H1 (cell line): ENCODE results near the gene KRAS. TPM values are rescaled to one million over a fixed set of nuclear protein-coding genes. Genes with fewer than 3 reads are reported as not detected.

ENCODE experiments used
- CTCF ChIA-PET: fragments of 300-600 bp; sonication (Branson Sonifier 250); formaldehyde crosslinking; loops from one replicate; lab custom pipeline; 2021; ENCODE audit not compliant: partially characterized antibody; lab: Charles Lee
- POLR2A ChIA-PET: fragments of 300-600 bp; sonication (Branson Sonifier 250); formaldehyde crosslinking; loops from one replicate; lab custom pipeline; 2021; ENCODE audit warnings: inconsistent platforms; ENCODE audit not compliant: partially characterized antibody; lab: Charles Lee
- DNase-seq, 2 experiments: peaks; one replicate each; pipeline versions ENCODE4 v3.0.0 to v3.0.0-alpha.2; 2010 to 2022; ENCODE audit warnings: low spot score in 2 of 2, low read depth in 1 of 2, mixed read lengths in 1 of 2
- FAIRE-seq: peaks from 2 replicates; lab custom pipeline; 2011; peaks lifted over from hg19 to GRCh38; lab: Jason Lieb, UNC
- H2AFZ ChIP-seq: 2 replicates; pipeline ENCODE4 v1.8.1; 2012; ENCODE audit warnings: low read length, inconsistent platforms
- H2AK5ac ChIP-seq: 2 replicates; pipeline ENCODE4 v1.6.1; 2013; ENCODE audit warnings: low read depth, low read length
- H2BK120ac ChIP-seq: replicated peaks from 2 replicates; pipeline ENCODE3; 2013; ENCODE audit warnings: low read depth, low read length, inconsistent platforms
- H2BK12ac ChIP-seq: 2 replicates; pipeline ENCODE4 v1.6.1; 2013; ENCODE audit warnings: low read depth, low read length
- H2BK15ac ChIP-seq: 2 replicates; pipeline ENCODE4 v1.6.1; 2013; ENCODE audit warnings: low read length
- H2BK20ac ChIP-seq: 2 replicates; pipeline ENCODE4 v1.6.1; 2013; ENCODE audit warnings: low read length
- H2BK5ac ChIP-seq: 2 replicates; pipeline ENCODE4 v1.6.1; 2013; ENCODE audit warnings: low read depth, low read length
- H3K14ac ChIP-seq: 2 replicates; pipeline ENCODE4 v1.6.1; 2013; ENCODE audit warnings: inconsistent platforms; ENCODE audit not compliant: insufficient read length
- H3K18ac ChIP-seq: 2 replicates; pipeline ENCODE4 v1.6.1; 2013; ENCODE audit warnings: low read length; ENCODE audit errors: extremely low read depth
- H3K23ac ChIP-seq: 2 replicates; pipeline ENCODE4 v1.6.1; 2013; ENCODE audit warnings: inconsistent platforms; ENCODE audit not compliant: insufficient read length
- H3K23me2 ChIP-seq: 2 replicates; pipeline ENCODE4 v1.6.1; 2013; ENCODE audit warnings: low read depth, low read length
- H3K27ac ChIP-seq: 2 replicates; pipeline ENCODE4 v1.6.1; 2011; ENCODE audit warnings: low read depth, low read length, inconsistent platforms
- H3K27me3 ChIP-seq, 4 experiments: replicated peaks in 1 of 4; 1 replicate in 1 of 4; 2 replicates in 3 of 4; pipeline versions ENCODE4 v1.6.1 to v1.8.1; 2011 to 2013; ENCODE audit warnings: low read length in 3 of 4, mild to moderate bottlenecking in 3 of 4, inconsistent platforms in 2 of 4, mixed read lengths in 2 of 4, moderate library complexity in 1 of 4; ENCODE audit not compliant: control insufficient read depth in 3 of 4, insufficient read depth in 3 of 4; ENCODE audit errors: extremely low read depth in 1 of 4
- H3K36me3 ChIP-seq, 4 experiments: 2 replicates each; pipeline versions ENCODE4 v1.6.1 to v1.8.1; 2011 to 2013; ENCODE audit warnings: mild to moderate bottlenecking in 4 of 4, low read length in 3 of 4, moderate library complexity in 2 of 4, control low read depth in 1 of 4, inconsistent platforms in 1 of 4; ENCODE audit not compliant: insufficient read depth in 4 of 4, control insufficient read depth in 2 of 4
- H3K4ac ChIP-seq: replicated peaks from 2 replicates; pipeline ENCODE3; 2013; ENCODE audit warnings: low read length, low read depth, mixed read lengths, inconsistent platforms; ENCODE audit not compliant: insufficient read length
- H3K4me1 ChIP-seq, 4 experiments: replicated peaks in 1 of 4; 1 replicate in 1 of 4; 2 replicates in 3 of 4; pipeline versions ENCODE4 v1.6.1 to v1.8.1; 2011 to 2013; ENCODE audit warnings: low read length in 3 of 4, inconsistent platforms in 2 of 4, mixed read lengths in 1 of 4; ENCODE audit not compliant: insufficient read depth in 4 of 4, control insufficient read depth in 3 of 4
- H3K4me2 ChIP-seq, 2 experiments: 2 replicates each; pipeline versions ENCODE4 v1.6.1 to v1.8.1; 2011 to 2013; ENCODE audit warnings: low read depth in 2 of 2, low read length in 2 of 2, control low read depth in 1 of 2, inconsistent platforms in 1 of 2, mild to moderate bottlenecking in 1 of 2; ENCODE audit not compliant: insufficient read depth in 1 of 2
- H3K4me3 ChIP-seq, 4 experiments: fragments of 200-600, 300-600 bp in 1 of 4; sonication (generic), shearing (Covaris generic), sonication (Bioruptor Twin) in 1 of 4; 2 replicates each; pipeline versions ENCODE4 v1.5.1 to v1.8.1; 2011 to 2016; ENCODE audit warnings: low read length in 4 of 4, low read depth in 3 of 4, control low read depth in 2 of 4, inconsistent platforms in 2 of 4, mild to moderate bottlenecking in 2 of 4, mixed read lengths in 1 of 4, moderate library complexity in 1 of 4; ENCODE audit not compliant: insufficient read depth in 2 of 4; ENCODE audit errors: extremely low read depth in 1 of 4
- H3K56ac ChIP-seq: replicated peaks from 2 replicates; pipeline ENCODE3; 2013; ENCODE audit warnings: low read depth, mild to moderate bottlenecking, mixed read lengths, low read length, inconsistent platforms; ENCODE audit not compliant: insufficient read length
- H3K79me1 ChIP-seq: 2 replicates; pipeline ENCODE4 v1.6.1; 2013; ENCODE audit warnings: low read depth, low read length, control low read depth
- H3K79me2 ChIP-seq, 2 experiments: 2 replicates each; pipeline versions ENCODE4 v1.6.1 to v1.8.1; 2012 to 2013; ENCODE audit warnings: low read length in 2 of 2, mild to moderate bottlenecking in 2 of 2, inconsistent platforms in 1 of 2; ENCODE audit not compliant: insufficient read depth in 2 of 2, control insufficient read depth in 1 of 2
- H3K9ac ChIP-seq, 4 experiments: replicated peaks in 1 of 4; 1 replicate in 1 of 4; 2 replicates in 3 of 4; pipeline versions ENCODE4 v1.6.1 to v1.8.1; 2011 to 2013; ENCODE audit warnings: low read depth in 3 of 4, low read length in 3 of 4, control low read depth in 2 of 4, mild to moderate bottlenecking in 2 of 4, moderate library complexity in 2 of 4, inconsistent platforms in 1 of 4; ENCODE audit errors: extremely low read depth in 1 of 4
- H3K9me3 ChIP-seq, 2 experiments: 2 replicates each; pipeline versions ENCODE4 v1.6.1 to v1.8.1; 2012 to 2013; ENCODE audit warnings: mild to moderate bottlenecking in 2 of 2, moderate library complexity in 2 of 2, control low read depth in 1 of 2, inconsistent platforms in 1 of 2, low read depth in 1 of 2, low read length in 1 of 2, mixed read lengths in 1 of 2; ENCODE audit not compliant: insufficient read depth in 2 of 2
- H4K20me1 ChIP-seq, 2 experiments: replicated peaks in 1 of 2; 2 replicates each; pipeline versions ENCODE3 to v1.8.1; 2011 to 2013; ENCODE audit warnings: inconsistent platforms in 2 of 2, low read length in 2 of 2, mild to moderate bottlenecking in 1 of 2; ENCODE audit not compliant: insufficient read depth in 2 of 2, control insufficient read depth in 1 of 2
- H4K5ac ChIP-seq: 2 replicates; pipeline ENCODE4 v1.6.1; 2013; ENCODE audit warnings: low read length, low read depth, mixed read lengths, inconsistent platforms; ENCODE audit not compliant: insufficient read length
- H4K8ac ChIP-seq: 2 replicates; pipeline ENCODE4 v1.8.0; 2013; ENCODE audit warnings: mild to moderate bottlenecking, moderate library complexity, low read length, inconsistent platforms; ENCODE audit not compliant: insufficient read depth; ENCODE audit errors: extremely low read depth
- H4K91ac ChIP-seq: replicated peaks from 2 replicates; pipeline ENCODE3; 2013; ENCODE audit warnings: low read length, mixed read lengths, inconsistent platforms; ENCODE audit not compliant: insufficient read length
- CHD1 ChIP-seq: IDR thresholded peaks from 2 replicates; pipeline ENCODE4 v1.6.1; 2012; ENCODE audit warnings: low read depth, low read length, improper control_type of control experiment
- CHD2 ChIP-seq: IDR thresholded peaks from 2 replicates; pipeline ENCODE4 v1.6.1; 2012; ENCODE audit warnings: low read length, improper control_type of control experiment
- EP300 ChIP-seq, 2 experiments: IDR thresholded peaks; 1 replicate in 1 of 2; 2 replicates in 1 of 2; pipeline ENCODE4 v1.6.1; 2011 to 2012; ENCODE audit warnings: low read depth in 2 of 2, low read length in 2 of 2, mild to moderate bottlenecking in 2 of 2, borderline replicate concordance in 1 of 2, inconsistent platforms in 1 of 2, moderate library complexity in 1 of 2
- KDM4A ChIP-seq: IDR thresholded peaks from one replicate; pipeline ENCODE4 v1.7.1; 2012; ENCODE audit warnings: low read depth, mild to moderate bottlenecking, moderate library complexity, low read length, inconsistent platforms; ENCODE audit not compliant: severe bottlenecking
- SRF ChIP-seq: IDR thresholded peaks from 2 replicates; pipeline ENCODE4 v1.6.1; 2011; ENCODE audit warnings: mild to moderate bottlenecking, low read depth, low read length, moderate library complexity
- SUZ12 ChIP-seq: fragments of 200-600 bp; sonication (generic); IDR thresholded peaks from 2 replicates; pipeline ENCODE4 v1.6.1; 2012; ENCODE audit warnings: mild to moderate bottlenecking, inconsistent platforms, low read length, moderate library complexity, mixed read lengths
- YY1 ChIP-seq: IDR thresholded peaks from 2 replicates; pipeline ENCODE4 v1.6.1; 2011; ENCODE audit warnings: low read depth, mild to moderate bottlenecking, low read length
- WGBS, 2 experiments: shearing (Covaris generic) in 1 of 2; methylation state at CpG; one replicate each; pipeline versions ENCODE4 v1.1.6 to v1.1.7; 2013 to 2015; ENCODE audit warnings: low lambda C conversion rate in 2 of 2, mixed read lengths in 2 of 2, inconsistent platforms in 1 of 2, low coverage in 1 of 2, missing lambda C conversion rate in 1 of 2; ENCODE audit not compliant: insufficient replicate concordance in 2 of 2, insufficient coverage in 1 of 2, insufficient read length in 1 of 2; ENCODE audit errors: extremely low coverage in 1 of 2, missing lambda C conversion rate in 1 of 2; 5-methylcytosine and 5-hydroxymethylcytosine counted together
- polyA plus RNA-seq, 7 experiments: library from polyadenylated mRNA; depleted of rRNA in 3 of 7; stranded (reverse) in 5 of 7; unstranded in 2 of 7; fragments of >200 nt in 5 of 7; fragments of 200-250 nt in 2 of 7; gene quantifications; 1 replicate in 5 of 7; 2 replicates in 1 of 7; 4 replicates in 1 of 7; pipeline versions ENCODE4 v1.2.1 to v1.2.3, GENCODE V29; 2011 to 2013; ENCODE audit warnings: missing spikeins in 2 of 7, mixed read lengths in 2 of 7
- total RNA-seq: library from RNA; stranded (reverse); fragmentation: NEBNext Ultra II Directional; extraction: Animal tissue kit (Norgen Biotek cat#: 25700); gene quantifications from 2 replicates; pipeline ENCODE4 v1.2.1, GENCODE V29; 2021

KRAS gene
- total and polyA plus RNA-seq, 2 of the 8 experiments (the other 6 are each of a cell fraction or from before 2014, with no cell fraction given), result 24.8 to 64.6 TPM

DNA sequence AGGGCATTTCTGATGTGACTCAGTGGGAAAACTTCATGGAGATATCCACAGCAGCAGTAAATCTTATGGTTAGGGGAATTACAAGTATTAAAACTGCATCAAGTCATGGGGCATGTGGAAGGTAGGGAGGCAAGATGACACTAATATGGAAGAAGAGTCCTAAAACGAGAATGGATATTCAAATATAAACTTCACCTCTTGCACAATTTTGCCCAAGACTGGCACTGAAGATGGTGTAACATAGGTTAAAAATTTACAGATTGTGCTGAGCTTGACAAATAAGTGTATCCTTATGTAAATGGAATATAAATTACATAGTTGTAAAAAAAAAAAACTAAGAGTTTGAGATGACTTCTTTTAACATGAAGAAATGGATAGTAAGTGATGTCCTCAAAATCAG lies 42.9 kb downstream of the KRAS start:
- no peak overlapping the region for H2BK5ac ChIP-seq
- H3K36me3 ChIP-seq, result peaks cover 2 to 31% (median 5%) of the 10 kb centered on the region in 4 experiments; a peak in 4 of 8 replicates
- H3K27ac ChIP-seq, result no peak overlapping the region
- DNase-seq (no peak), FAIRE-seq (no peak)
- no peak overlapping the region for H2BK20ac ChIP-seq
- no peaks in the 10 kb centered on the region for H3K27me3 ChIP-seq
- H2BK12ac ChIP-seq, result no peak overlapping the region
- no peak overlapping the region for H3K56ac ChIP-seq
- H4K91ac ChIP-seq, result no peak overlapping the region
- H3K9me3 ChIP-seq, result no peaks in the 10 kb centered on the region
- no peak overlapping the region for H4K5ac ChIP-seq
- no peak overlapping the region for H2BK120ac ChIP-seq
- POLR2A ChIA-PET, result interaction anchor here (0.9 kb wide), 1 partner anchor 13 kb away, joined by 3 read pairs; the partner anchor contains the start of gene DNAI7
- no peaks in the 10 kb centered on the region for H3K79me1 ChIP-seq
- H3K18ac ChIP-seq, result no peak overlapping the region
- H3K14ac ChIP-seq, result no peak overlapping the region
- no peaks in the 10 kb centered on the region for H3K4me1 ChIP-seq
- no peak overlapping the region for H3K4me2 ChIP-seq
- no peaks in the 10 kb centered on the region for H3K23me2 ChIP-seq
- CTCF ChIA-PET, result interaction anchor here (0.8 to 1.5 kb wide), 3 partner anchors 10 to 33 kb away, joined by 3 to 5 read pairs (median 4); no protein-coding TSS in a partner anchor
- no peak overlapping the region for H2AFZ ChIP-seq
- H3K4ac ChIP-seq, result no peak overlapping the region
- H2BK15ac ChIP-seq, result no peak overlapping the region
- no peaks in the 10 kb centered on the region for H3K79me2 ChIP-seq
- no peak overlapping the region for H3K9ac ChIP-seq
- no peak overlapping the region for H4K8ac ChIP-seq
- H3K23ac ChIP-seq, result no peak overlapping the region
- peaks cover 0 to 2% of the 10 kb centered on the region in 2 experiments for H4K20me1 ChIP-seq
- WGBS, 2 experiments, result 87% methylated on average over 1 of the region's 1 CpG; no CpG with 5 or more reads in 1 of the 2 experiments
- no peak overlapping the region for H3K4me3 ChIP-seq
- no peak overlapping the region for H2AK5ac ChIP-seq
- TF ChIP-seq SRF (no peak), EP300 (IDR thresholded peaks at IDR 0.05; ENCODE audit: borderline replicate concordance in 1 of 2, low read depth in 2 of 2, low read length in 2 of 2) (no peak), CHD2 (no peak), YY1 (no peak), CHD1 (no peak), KDM4A (no peak), SUZ12 (no peak)
